Gastrocnemius medialis (tissue), 4 donors: ENCODE results near the gene SKIC2. TPM values are rescaled to one million over a fixed set of nuclear protein-coding genes. Genes with fewer than 3 reads are reported as not detected.
"Not testable (repeated sequence)": the region's sequence is repeated elsewhere in the genome, so short reads cannot be mapped to it uniquely, and the experiment has no call there.

Source experiments
- ATAC-seq, 2 donors: fragments of 150-250 bp; one replicate each; pipeline ENCODE4 v1.9.1; 2016
- DNase-seq, 2 donors: peaks; one replicate each; pipeline ENCODE4 v3.0.0-alpha.2; 2019
- H3K27ac ChIP-seq, 4 donors: fragments of 200-600 bp; sonication (generic); 1 replicate in 1 of 4; 2 replicates in 3 of 4; pipeline ENCODE4 v1.5.1; 2016 to 2018; ENCODE audit warnings: mild to moderate bottlenecking in 2 of 4, moderate library complexity in 1 of 4
- H3K27me3 ChIP-seq, 3 donors: fragments of 200-600 bp; sonication (generic) in 2 of 3; 1 replicate in 1 of 3; 2 replicates in 2 of 3; pipeline versions ENCODE4 v1.5.1 to v1.6.0; 2016 to 2019; ENCODE audit warnings: mild to moderate bottlenecking in 1 of 3, moderate library complexity in 1 of 3
- H3K36me3 ChIP-seq, 2 donors: fragments of 200-600 bp; sonication (generic) in 1 of 2; one replicate each; pipeline ENCODE4 v1.5.1; 2017 to 2018
- H3K4me1 ChIP-seq, 2 donors: fragments of 200-600 bp; sonication (generic) in 1 of 2; one replicate each; pipeline ENCODE4 v1.5.1; 2016 to 2017; ENCODE audit warnings: mild to moderate bottlenecking in 2 of 2
- H3K4me3 ChIP-seq, 4 donors: fragments of 200-600 bp; sonication (generic) in 3 of 4; 1 replicate in 1 of 4; 2 replicates in 3 of 4; pipeline ENCODE4 v1.5.1; 2016 to 2019; ENCODE audit warnings: mild to moderate bottlenecking in 2 of 4
- H3K9me3 ChIP-seq, 3 donors: fragments of 200-600 bp; sonication (generic) in 2 of 3; 1 replicate in 1 of 3; 2 replicates in 2 of 3; pipeline ENCODE4 v1.5.1; 2016 to 2019
- POLR2A ChIP-seq, 2 donors: fragments of 450-650 bp; IDR thresholded peaks; one replicate each; pipeline ENCODE4 v1.6.1; 2017; ENCODE audit warnings: antibody characterized with exemption in 2 of 2, mild to moderate bottlenecking in 2 of 2, moderate library complexity in 2 of 2
- in situ Hi-C, 4 donors: fragments of 200-750 bp; cut with MboI; loops; one replicate each; pipeline versions ENCODE4 v1.15.0 to v1.8.0; 2017; ENCODE audit warnings: low sequenced_read_pairs in 4 of 4
- intact Hi-C: fragments of 100-400 bp; cut with DNase I; formaldehyde crosslinking; loops from one replicate; pipeline ENCODE4 v1.15.1; 2023; ENCODE audit warnings: low total_unique reads
- total RNA-seq, 4 donors: library from RNA; depleted of rRNA; stranded (reverse); fragments of >200 nt; gene quantifications; one replicate each; pipeline versions ENCODE4 v1.1.0 to v1.2.3, GENCODE V29; 2016
- TF ChIP-seq, protein P1 (sequence below), 5 experiments: fragments of 450-650 bp in 3 of 5; fragments of 200-600 bp in 2 of 5; sonication (generic) in 2 of 5; IDR thresholded peaks in 4 of 5; conservative IDR thresholded peaks in 1 of 5; 1 replicate in 4 of 5; 2 replicates in 1 of 5; pipeline ENCODE4 v1.5.1; 2016 to 2019; ENCODE audit warnings: antibody characterized with exemption in 5 of 5, mild to moderate bottlenecking in 3 of 5, moderate library complexity in 3 of 5

Gene SKIC2
- total RNA-seq, 4 donors from 2014 or later: 21.2 to 51.9 (median 22.7) TPM

DNA sequence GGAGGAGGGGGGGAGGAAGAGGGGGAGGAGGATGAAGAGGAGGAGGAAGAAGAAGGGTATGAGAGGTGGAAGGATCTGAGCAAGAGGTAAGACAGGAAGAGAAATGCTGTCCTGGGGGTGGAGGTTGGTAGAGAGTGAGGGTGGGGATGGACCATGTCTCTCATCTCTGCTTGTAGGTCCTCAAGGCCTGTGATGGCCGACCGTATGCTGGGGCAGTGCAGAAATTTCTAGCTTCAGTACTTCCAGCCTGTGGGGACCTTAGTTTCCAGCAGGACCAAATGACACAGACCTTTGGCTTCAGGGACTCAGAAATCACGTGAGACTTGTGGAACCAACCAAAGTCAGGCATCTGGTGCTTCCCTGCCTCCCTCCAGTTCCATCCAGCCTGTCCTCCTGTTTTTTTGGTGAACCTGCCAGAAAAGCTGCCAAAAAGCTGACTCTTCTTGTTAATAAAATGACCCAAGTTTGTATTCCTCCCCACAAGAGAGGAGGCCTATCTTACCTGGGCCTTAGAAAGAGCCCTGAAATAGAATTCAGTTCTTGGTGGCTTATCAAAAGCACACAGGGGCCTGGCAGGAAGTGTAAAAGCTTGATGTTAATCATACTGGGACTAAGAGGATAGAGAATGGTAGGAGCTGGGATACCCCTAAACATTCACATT is 20.4 kb downstream of the SKIC2 start:
- ATAC-seq (no peak), DNase-seq (no peak)
- H3K36me3 ChIP-seq: peaks cover 0 to 19% of the 10 kb centered on the region in 2 donors
- H3K4me1 ChIP-seq: no peaks in the 10 kb centered on the region
- H3K27me3 ChIP-seq: no peaks in the 10 kb centered on the region
- intact Hi-C loops: loop anchor here (10.0 kb wide), 3 partner anchors 195 to 1915 kb away; partner anchors contain the start of genes AGPAT1, CLIC1, POLR1H and PPP1R11
- no peak overlapping the region for H3K27ac ChIP-seq
- in situ Hi-C loops: loop anchor here in 1 of 4 donors (10.0 kb wide), 1 partner anchor 85 kb away; the partner anchor contains the start of gene EHMT2
- TF ChIP-seq POLR2A (IDR thresholded peaks at IDR 0.05): no peak
- TF ChIP-seq, protein P1, sequence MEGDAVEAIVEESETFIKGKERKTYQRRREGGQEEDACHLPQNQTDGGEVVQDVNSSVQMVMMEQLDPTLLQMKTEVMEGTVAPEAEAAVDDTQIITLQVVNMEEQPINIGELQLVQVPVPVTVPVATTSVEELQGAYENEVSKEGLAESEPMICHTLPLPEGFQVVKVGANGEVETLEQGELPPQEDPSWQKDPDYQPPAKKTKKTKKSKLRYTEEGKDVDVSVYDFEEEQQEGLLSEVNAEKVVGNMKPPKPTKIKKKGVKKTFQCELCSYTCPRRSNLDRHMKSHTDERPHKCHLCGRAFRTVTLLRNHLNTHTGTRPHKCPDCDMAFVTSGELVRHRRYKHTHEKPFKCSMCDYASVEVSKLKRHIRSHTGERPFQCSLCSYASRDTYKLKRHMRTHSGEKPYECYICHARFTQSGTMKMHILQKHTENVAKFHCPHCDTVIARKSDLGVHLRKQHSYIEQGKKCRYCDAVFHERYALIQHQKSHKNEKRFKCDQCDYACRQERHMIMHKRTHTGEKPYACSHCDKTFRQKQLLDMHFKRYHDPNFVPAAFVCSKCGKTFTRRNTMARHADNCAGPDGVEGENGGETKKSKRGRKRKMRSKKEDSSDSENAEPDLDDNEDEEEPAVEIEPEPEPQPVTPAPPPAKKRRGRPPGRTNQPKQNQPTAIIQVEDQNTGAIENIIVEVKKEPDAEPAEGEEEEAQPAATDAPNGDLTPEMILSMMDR (IDR thresholded peaks at IDR 0.05 in 4 of 5, conservative IDR thresholded peaks at IDR 0.05 in 1 of 5): no peak
- no peak overlapping the region for H3K4me3 ChIP-seq
- H3K9me3 ChIP-seq: no peaks in the 10 kb centered on the region

DNA sequence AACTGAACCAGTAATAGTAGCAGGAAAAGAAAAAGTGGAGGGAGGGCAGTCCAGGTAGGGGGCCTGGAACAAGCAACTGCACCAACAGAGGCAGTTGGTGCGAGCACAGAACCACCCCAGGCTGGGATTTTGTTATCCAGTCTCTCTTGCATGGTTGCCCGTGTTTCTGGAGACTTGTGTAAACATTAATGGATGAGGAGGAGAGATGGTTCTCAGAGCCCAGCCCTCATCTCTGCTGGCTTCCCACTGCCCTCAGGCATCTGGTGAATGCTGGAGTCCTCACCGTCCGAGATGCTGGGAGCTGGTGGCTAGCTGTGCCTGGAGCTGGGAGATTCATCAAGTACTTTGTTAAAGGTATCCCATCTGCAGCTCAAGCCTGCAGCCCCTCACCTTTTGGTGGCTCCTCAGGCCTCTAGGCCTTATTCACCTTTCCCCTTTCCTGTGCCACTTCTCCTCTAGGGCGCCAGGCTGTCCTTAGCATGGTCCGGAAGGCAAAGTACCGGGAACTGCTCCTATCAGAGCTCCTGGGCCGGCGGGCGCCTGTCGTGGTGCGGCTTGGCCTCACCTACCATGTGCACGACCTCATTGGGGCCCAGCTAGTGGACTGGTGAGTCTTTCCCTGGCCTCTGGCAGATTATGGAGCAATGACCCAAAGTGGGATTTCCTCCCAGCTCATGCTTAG is 21.4 kb downstream of the SKIC2 start:
- in situ Hi-C loops, ATAC-seq, DNase-seq: not testable (repeated sequence)

DNA sequence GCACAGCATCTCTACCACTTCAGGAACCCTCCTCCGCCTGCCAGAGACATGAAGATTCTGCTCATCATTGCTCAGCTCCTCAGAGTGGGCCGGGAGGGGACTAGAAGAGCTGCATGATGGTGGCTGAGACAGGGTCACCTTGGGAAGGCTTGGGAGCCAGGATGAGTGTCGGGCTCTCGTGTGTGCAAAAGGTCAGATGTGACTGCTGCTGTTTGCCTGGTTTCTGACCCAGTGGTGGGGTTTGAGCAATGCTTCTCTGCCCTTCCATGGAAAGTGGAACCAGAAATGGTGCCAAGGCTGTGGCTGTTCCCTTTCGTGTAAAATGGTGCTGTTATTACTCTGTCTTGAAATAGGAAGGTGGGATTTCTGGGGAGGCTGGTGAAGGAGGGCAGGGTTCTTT is 22.0 kb downstream of the SKIC2 start:
- H3K36me3 ChIP-seq: peaks cover 0 to 12% of the 10 kb centered on the region in 2 donors
- H3K4me3 ChIP-seq, intact Hi-C loops, in situ Hi-C loops, H3K4me1 ChIP-seq, H3K27ac ChIP-seq, H3K27me3 ChIP-seq, H3K9me3 ChIP-seq, ATAC-seq, DNase-seq: not testable (repeated sequence)

More for the DNA sequence above, 21.4 kb downstream of the SKIC2 start:
- H3K36me3 ChIP-seq: peaks cover 0 to 12% of the 10 kb centered on the region in 2 donors
- H3K9me3 ChIP-seq, H3K4me1 ChIP-seq, intact Hi-C loops, H3K27me3 ChIP-seq, H3K4me3 ChIP-seq, H3K27ac ChIP-seq: not testable (repeated sequence)

DNA sequence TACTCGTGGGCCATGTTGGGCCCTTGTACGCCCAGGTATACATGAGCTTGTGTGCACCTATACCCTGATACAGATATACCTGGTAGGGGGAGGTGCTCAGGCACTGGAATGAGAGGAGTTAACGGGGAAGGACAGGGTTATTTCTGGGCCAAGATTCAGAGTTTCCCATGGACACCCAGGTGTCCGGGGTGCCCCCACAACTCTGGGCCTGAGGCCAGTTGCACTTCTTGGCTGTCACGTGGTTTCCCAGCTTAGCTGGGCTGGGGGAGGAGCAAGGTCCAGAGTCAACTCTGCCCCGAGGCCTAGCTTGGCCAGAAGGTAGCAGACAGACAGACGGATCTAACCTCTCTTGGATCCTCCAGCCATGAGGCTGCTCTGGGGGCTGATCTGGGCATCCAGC is 22.8 kb downstream of the SKIC2 start, which contains the start of gene C4A:
TSS of gene C4A (plus strand) at position 314 of the 400 bp plus-strand sequence. CDS start at position 365, 51 bp downstream.
- ATAC-seq, H3K27ac ChIP-seq, in situ Hi-C loops, H3K9me3 ChIP-seq, H3K27me3 ChIP-seq, intact Hi-C loops, DNase-seq, H3K4me1 ChIP-seq, H3K4me3 ChIP-seq: not testable (repeated sequence)
- peaks cover 0 to 12% of the 10 kb centered on the region in 2 donors for H3K36me3 ChIP-seq

DNA sequence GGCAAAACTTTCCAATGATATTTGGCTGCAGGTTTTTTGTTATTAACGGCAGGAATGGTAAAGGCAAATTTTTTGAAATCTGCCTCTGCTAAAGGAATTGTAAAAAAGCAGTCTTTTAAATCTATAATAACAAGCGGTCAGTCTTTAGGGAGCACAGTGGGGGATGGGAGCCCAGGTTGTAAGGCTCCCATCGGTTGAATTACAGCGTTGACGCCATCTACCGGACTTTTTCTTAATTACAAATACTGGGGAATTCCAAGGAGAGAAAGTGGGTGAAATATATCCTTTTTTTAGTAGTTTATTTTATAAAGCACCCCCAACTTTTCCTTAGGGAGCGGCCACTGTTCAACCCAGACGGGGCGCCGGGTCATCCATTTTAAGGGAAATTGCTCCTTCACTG is 30.4 kb downstream of the SKIC2 start:
- intact Hi-C loops, H3K4me3 ChIP-seq, H3K27ac ChIP-seq, H3K9me3 ChIP-seq, H3K36me3 ChIP-seq, H3K27me3 ChIP-seq, in situ Hi-C loops, ATAC-seq, H3K4me1 ChIP-seq, DNase-seq: not testable (repeated sequence)

DNA sequence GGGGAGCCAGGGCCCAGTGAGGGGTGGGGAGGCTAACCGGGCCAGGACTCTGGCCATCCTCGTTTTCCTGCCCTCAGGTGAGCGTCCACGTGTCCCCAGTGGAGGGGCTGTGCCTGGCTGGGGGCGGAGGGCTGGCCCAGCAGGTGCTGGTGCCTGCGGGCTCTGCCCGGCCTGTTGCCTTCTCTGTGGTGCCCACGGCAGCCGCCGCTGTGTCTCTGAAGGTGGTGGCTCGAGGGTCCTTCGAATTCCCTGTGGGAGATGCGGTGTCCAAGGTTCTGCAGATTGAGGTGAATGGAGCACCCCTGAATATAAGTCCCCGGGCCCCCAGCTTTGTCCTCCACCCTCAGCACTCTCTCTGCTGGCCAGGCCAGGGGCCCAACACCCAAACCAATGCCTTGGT is 35.4 kb downstream of the SKIC2 start:
- in situ Hi-C loops, H3K27me3 ChIP-seq, H3K36me3 ChIP-seq, intact Hi-C loops, H3K4me1 ChIP-seq, H3K4me3 ChIP-seq, DNase-seq, ATAC-seq, H3K9me3 ChIP-seq, H3K27ac ChIP-seq: not testable (repeated sequence)

DNA sequence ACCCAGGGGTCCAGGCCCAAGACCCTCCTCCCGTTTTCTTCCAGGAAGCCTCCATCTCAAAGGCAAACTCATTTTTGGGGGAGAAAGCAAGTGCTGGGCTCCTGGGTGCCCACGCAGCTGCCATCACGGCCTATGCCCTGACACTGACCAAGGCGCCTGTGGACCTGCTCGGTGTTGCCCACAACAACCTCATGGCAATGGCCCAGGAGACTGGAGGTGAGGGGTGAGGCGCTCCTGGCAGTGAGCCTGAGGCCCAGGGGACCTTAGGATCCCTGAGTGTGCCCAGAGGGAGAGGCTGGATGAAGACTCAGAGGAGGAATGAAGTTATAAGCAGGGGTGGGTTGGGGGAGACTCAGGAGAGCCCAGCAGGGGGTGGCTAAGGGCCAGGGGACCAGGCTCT is 37.4 kb downstream of the SKIC2 start:
- in situ Hi-C loops, H3K36me3 ChIP-seq, H3K27me3 ChIP-seq, ATAC-seq, H3K9me3 ChIP-seq, H3K27ac ChIP-seq, intact Hi-C loops, H3K4me1 ChIP-seq, DNase-seq, H3K4me3 ChIP-seq: not testable (repeated sequence)

DNA sequence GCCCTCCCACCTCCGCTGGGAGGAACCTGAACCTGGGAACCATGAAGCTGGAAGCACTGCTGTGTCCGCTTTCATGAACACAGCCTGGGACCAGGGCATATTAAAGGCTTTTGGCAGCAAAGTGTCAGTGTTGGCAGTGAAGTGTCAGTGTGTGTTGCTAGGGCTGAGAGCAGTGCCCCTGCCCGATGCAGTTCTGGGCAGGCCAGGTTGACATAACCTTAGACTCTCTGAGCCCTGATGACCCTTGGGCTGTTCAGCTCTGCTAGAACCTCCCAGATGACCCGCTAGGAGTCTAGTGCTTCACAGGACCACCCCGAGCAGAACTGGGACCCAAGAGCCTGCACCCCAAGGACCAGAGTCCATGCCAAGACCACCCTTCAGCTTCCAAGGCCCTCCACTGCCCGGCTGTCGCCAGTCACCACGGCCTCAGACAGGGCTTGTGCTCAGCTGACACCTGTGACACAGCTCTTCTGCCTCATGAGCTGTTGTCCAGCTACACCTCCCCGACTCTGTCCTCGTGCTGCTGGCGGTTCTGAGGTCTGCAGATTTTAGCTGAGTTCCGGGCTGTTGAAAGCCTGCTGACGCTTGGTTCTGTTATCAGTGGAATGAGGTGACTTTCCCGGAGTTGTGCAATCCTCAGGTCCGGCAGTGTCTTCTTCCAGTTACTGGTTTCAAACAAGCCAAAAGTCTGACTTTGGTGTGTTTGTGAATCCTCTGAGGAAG is 43.7 kb downstream of the SKIC2 start:
- peak in 1 of 2 donors; percentile 27 for ATAC-seq
- in situ Hi-C loops, H3K4me1 ChIP-seq: not testable (repeated sequence)

DNA sequence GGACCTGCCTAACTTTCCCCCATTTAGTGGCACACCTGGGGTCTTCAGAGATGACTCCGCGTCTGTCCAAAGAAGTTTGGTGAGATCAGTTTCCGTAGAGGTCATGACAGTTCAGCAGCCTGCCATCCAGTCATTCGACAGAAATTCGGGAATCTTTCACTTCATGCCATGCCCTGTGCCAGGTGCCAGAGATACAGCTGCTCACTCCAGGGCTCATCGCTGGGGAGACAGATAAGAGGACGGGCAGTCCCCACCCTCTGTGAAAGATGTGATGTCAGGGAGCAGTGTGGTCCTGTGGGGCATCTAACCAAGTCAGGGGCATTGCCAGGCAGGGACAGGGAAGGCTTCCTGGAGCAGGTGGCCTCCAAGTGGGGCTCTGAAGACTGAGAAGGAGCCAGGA is 44.3 kb downstream of the SKIC2 start:
- H3K36me3 ChIP-seq, intact Hi-C loops, H3K4me1 ChIP-seq, in situ Hi-C loops, H3K4me3 ChIP-seq, H3K27ac ChIP-seq, H3K9me3 ChIP-seq, DNase-seq, ATAC-seq, H3K27me3 ChIP-seq: not testable (repeated sequence)

More for the DNA sequence above, 43.7 kb downstream of the SKIC2 start:
- H3K9me3 ChIP-seq, H3K4me3 ChIP-seq, H3K27ac ChIP-seq, intact Hi-C loops, DNase-seq, H3K27me3 ChIP-seq, H3K36me3 ChIP-seq: not testable (repeated sequence)

DNA sequence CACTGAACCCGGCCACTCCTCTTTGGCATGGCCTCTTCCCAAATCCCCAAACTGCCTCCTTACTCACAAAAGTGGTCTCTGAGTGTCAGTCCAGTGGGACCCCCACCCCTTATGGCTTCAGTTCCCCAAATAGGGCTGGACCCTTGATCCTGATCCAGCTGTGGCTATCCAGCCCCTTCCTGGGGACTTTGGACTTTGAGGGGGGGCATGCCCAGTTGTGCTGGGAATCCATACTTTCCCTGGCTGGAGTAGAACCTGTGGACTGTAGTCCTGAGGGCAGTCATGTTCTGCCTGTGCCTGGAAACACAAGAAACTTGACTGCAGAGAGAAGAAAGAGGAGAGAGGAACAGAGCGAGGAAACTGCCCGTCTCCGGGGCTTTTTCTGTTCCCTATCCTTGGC is 45.4 kb downstream of the SKIC2 start:
- H3K27ac ChIP-seq, H3K4me3 ChIP-seq, H3K27me3 ChIP-seq, H3K9me3 ChIP-seq, H3K36me3 ChIP-seq, in situ Hi-C loops, ATAC-seq, H3K4me1 ChIP-seq, intact Hi-C loops, DNase-seq: not testable (repeated sequence)
